Tibial artery (tissue), 4 donors: ENCODE data around the gene OTOP3.

Experiments used
- DNase-seq, 2 donors: peaks; one replicate each; pipeline ENCODE4 v3.0.0-alpha.2; 2019
- H3K27ac ChIP-seq, 2 donors: fragments of 200-600 bp; sonication (generic) in 1 of 2; 1 replicate in 1 of 2; 2 replicates in 1 of 2; pipeline ENCODE4 v1.5.1; 2018 to 2019; ENCODE audit warnings: mild to moderate bottlenecking in 1 of 2
- H3K27me3 ChIP-seq, 2 donors: fragments of 200-600 bp; sonication (generic) in 1 of 2; one replicate each; pipeline versions ENCODE4 v1.5.1 to v1.6.0; 2016 to 2019
- H3K36me3 ChIP-seq, 3 donors: fragments of 200-600 bp; sonication (generic) in 2 of 3; one replicate each; pipeline ENCODE4 v1.5.1; 2016 to 2019; ENCODE audit warnings: mild to moderate bottlenecking in 2 of 3
- H3K4me1 ChIP-seq, 4 donors: fragments of 200-600 bp; sonication (generic) in 2 of 4; 1 replicate in 3 of 4; 2 replicates in 1 of 4; pipeline ENCODE4 v1.5.1; 2016 to 2019
- H3K4me3 ChIP-seq, 2 donors: fragments of 200-600 bp; sonication (generic) in 1 of 2; 1 replicate in 1 of 2; 2 replicates in 1 of 2; pipeline ENCODE4 v1.5.1; 2018 to 2019; ENCODE audit warnings: mild to moderate bottlenecking in 2 of 2
- H3K9me3 ChIP-seq, 3 donors: fragments of 200-600 bp; sonication (generic) in 1 of 3; one replicate each; pipeline ENCODE4 v1.5.1; 2016 to 2019
- CTCF ChIP-seq, 2 experiments: fragments of 200-600 bp in 1 of 2; fragments of 450-650 bp in 1 of 2; IDR thresholded peaks; one replicate each; pipeline ENCODE4 v1.5.1; 2017 to 2019; ENCODE audit warnings: antibody characterized with exemption in 2 of 2, mild to moderate bottlenecking in 1 of 2, moderate library complexity in 1 of 2
- intact Hi-C: fragments of 100-400 bp; cut with DNase I; formaldehyde crosslinking; loops from one replicate; pipeline ENCODE4 v1.15.0; 2023; ENCODE audit warnings: low total_unique reads

The OTOP3 gene

DNA sequence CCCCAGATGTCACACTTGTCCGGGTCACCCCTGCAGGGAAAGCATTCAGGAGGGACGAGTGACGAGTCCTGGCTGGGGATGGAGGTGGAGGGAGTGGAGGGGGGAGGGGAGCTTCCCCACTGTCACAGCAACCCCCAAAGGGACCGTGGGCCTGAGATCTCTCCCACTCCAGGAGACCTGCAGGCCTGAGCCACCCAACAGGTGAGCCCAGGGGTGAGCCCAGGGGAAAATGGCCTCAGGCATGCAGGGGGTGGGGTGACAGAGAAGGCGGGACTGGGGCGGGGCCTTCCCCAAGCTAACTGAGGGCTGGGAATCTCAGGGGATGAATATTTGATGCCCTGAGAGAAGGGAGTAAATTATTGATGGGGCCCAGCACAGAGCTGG, 15.1 kb upstream of the OTOP3 start:
- Histone ChIP-seq H3K4me1 (peaks cover 0 to 25% (median 22%) of the 10 kb centered on the region in 4 donors), H3K36me3 (no peaks in the 10 kb centered on the region), H3K9me3 (no peaks in the 10 kb centered on the region), H3K4me3 (no peak overlapping the region), H3K27me3 (peaks cover 5 to 93% of the 10 kb centered on the region in 2 donors), H3K27ac (no peak overlapping the region)
- TF ChIP-seq CTCF (IDR thresholded peaks at IDR 0.05) = no peak
- intact Hi-C loops = no loop called here
- DNase-seq = no peak

DNA sequence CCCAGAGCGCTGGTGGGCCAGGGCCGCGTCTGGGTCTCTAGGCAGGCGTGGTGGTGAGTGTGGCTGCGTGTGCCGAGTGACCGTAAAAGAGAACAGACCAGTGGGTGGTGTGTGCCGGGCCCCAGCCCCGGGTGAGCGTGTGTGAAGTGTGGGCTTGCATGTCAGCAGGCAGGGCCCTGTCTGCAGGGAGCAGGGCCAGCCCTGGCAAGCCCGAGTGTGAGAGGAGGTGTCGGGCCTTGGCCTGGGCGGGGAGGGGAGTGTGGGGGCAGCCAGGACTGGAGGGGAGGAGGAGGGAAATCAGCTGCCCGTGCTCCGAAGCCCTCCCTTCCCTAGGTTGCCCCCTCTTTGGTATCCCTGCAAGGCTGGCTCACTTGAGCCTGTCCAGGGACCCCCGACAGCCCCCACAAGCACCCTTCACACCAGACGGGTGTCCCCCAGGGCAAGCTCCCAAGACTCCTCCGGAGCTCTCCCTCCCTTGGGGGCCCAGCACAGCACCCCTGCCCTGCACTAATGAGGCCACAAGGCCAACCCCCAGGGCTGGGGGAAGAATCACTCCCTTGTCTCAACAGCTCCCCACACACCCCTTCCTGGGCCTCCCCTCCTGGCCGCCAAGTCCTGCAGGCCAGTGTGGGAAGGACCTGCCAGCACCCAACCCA, 14.5 kb upstream of the OTOP3 start:
- peaks cover 0 to 25% (median 22%) of the 10 kb centered on the region in 4 donors for H3K4me1 ChIP-seq
- no peak overlapping the region for H3K4me3 ChIP-seq
- TF ChIP-seq CTCF (IDR thresholded peaks at IDR 0.05) = no peak
- H3K27me3 ChIP-seq = peaks cover 5 to 93% of the 10 kb centered on the region in 2 donors
- no peak for DNase-seq
- H3K9me3 ChIP-seq = no peaks in the 10 kb centered on the region
- no peak overlapping the region for H3K27ac ChIP-seq
- intact Hi-C loops = no loop called here
- no peaks in the 10 kb centered on the region for H3K36me3 ChIP-seq

DNA sequence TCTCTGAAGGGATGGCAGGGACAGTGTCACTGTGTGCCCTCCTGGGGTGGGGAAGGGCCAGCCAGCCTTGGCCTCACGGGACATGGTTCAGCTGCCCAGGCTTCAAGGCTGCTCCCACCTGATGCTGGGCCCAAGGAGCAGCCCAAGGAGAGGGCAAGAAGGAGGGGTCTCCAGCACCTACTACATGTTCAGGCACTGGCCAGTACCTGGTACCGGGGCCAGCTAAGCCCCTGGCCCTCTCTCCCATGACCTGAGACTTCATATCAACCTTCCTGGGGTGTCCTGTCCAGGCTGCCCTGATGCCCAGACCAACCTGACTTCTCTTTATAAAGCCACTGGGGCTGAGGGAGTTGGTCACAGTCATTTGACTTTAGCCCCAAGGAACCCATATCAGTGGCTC, 13.9 kb upstream of the OTOP3 start:
- Histone ChIP-seq H3K4me3 (no peak overlapping the region), H3K27me3 (peaks cover 5 to 89% of the 10 kb centered on the region in 2 donors), H3K36me3 (no peaks in the 10 kb centered on the region), H3K9me3 (no peaks in the 10 kb centered on the region), H3K27ac (no peak overlapping the region), H3K4me1 (peaks cover 0 to 25% (median 22%) of the 10 kb centered on the region in 4 donors)
- TF ChIP-seq CTCF (IDR thresholded peaks at IDR 0.05) = no peak
- no peak for DNase-seq
- intact Hi-C loops = no loop called here

DNA sequence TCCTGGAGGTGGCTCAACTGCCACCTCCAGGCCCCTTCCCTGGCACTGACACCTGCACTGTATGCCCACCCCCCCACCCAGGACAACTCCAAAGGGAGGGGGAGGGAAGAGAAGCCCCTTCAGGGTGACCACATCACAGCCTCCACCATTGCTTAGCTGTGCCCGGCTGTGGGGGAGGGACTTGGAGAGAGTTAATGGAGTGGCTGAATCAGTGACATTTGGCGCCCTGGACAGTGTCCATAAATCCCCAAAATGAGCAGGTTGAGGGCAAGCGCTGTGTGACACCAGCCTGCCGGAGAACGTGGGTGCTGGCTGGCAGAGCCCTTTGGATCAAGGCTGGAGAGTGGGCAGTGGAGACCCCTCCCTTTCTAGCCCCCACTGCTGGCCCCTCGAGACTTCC, 13.5 kb upstream of the OTOP3 start:
- Histone ChIP-seq H3K27me3 (peaks cover 5 to 89% of the 10 kb centered on the region in 2 donors), H3K9me3 (no peaks in the 10 kb centered on the region), H3K36me3 (no peaks in the 10 kb centered on the region), H3K4me1 (peaks cover 0 to 25% (median 22%) of the 10 kb centered on the region in 4 donors), H3K27ac (no peak overlapping the region), H3K4me3 (no peak overlapping the region)
- DNase-seq = no peak
- TF ChIP-seq CTCF (IDR thresholded peaks at IDR 0.05) = no peak
- intact Hi-C loops = no loop called here

DNA sequence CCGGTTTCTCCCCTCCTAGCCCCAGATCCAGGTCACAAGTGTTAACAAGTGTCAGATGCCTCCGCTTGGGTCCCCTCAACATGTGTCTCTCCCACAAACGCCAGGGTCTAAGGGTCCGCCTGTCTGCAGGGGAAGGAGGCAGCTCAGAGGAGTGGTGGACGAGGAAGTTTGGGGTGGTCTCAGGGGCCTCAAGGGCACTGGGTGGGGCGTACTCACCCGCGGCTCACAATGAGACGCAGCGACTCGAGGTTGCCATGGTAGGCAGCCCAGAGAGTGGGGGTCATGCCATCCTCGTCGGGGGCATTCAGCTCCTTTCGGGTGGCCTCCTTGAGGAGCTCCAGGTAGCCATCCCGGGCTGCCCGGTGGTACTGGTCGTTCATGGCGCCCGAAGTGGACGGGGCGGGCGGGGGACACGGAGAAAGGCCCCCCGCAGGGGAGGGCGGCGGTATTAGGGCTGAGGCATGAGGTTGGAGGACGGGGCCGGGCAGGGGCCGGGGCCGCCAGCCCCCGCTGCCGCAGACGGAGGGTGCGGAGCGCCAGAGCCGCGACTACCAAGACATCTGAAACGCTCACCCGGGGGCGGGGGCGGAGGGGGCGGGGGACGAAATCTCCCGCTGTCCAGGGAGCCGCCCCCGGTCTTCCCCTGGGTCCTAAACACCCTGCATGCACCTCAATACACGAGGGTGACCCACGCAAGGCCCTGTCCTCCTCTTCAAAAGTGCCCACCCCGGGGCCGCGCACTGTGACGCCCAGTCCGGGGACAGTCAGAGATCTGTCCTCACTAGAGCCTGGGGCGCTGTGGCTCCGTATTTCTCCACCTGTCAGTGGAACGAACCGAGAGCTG, 12.8 kb upstream of the OTOP3 start, which contains the start of gene USH1G:
USH1G (minus strand) TSS at position 562 of the 844 bp plus-strand sequence; CDS start at position 380, 182 bp downstream.
- intact Hi-C loops = no loop called here
- TF ChIP-seq CTCF (IDR thresholded peaks at IDR 0.05) = no peak

More for the DNA sequence above, 12.8 kb upstream of the OTOP3 start, which contains the start of gene USH1G:
- H3K27me3 ChIP-seq = peaks cover 5 to 91% of the 10 kb centered on the region in 2 donors
- peak within 1 kb of the TSS in 1 of 2 donors; percentile 32 for H3K4me3 ChIP-seq
- H3K9me3 ChIP-seq = no peaks in the 10 kb centered on the region
- no peak within 1 kb of the TSS for H3K27ac ChIP-seq
- H3K4me1 ChIP-seq = peaks cover 0 to 25% (median 22%) of the 10 kb centered on the region in 4 donors
- no peaks in the 10 kb centered on the region for H3K36me3 ChIP-seq
- DNase-seq = no peak
